ENCODE data around the gene DNHD1. TPM values are rescaled to one million over a fixed set of nuclear protein-coding genes. Genes with fewer than 3 reads are reported as not detected.

DNHD1 gene
- total RNA-seq, 1 experiment from 2014 or later = 10.6 TPM

DNA sequence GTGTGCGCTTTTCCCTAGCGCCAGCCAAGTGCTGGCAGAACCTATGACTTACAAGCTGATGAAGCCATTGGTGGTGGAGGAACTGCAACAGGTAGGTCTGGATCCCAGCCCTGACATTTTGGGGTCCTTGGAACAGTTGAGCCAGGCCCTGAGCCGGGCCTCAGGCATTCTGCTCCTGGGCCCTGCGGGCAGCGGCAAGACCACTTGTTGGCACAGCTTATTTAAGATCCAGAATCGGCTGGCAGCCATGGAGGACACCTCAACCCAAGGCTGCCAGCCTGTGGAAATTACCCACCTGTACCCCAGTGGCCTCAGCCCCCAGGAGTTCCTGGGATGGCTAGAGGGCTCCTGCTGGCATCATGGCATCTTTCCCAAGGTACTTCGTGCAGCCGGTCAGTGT is 49.7 kb downstream of the DNHD1 start:
- POLR2A ChIA-PET = no interaction called here
- ATAC-seq (no peak), DNase-seq (ENCODE audit: low read depth, low spot score) (no peak)
- CTCF ChIA-PET = interaction anchor here (0.6 to 1.4 kb wide), 2 partner anchors 16 to 170 kb away, joined by 3 to 5 read pairs; no protein-coding TSS in a partner anchor
- TF ChIP-seq, protein P1, sequence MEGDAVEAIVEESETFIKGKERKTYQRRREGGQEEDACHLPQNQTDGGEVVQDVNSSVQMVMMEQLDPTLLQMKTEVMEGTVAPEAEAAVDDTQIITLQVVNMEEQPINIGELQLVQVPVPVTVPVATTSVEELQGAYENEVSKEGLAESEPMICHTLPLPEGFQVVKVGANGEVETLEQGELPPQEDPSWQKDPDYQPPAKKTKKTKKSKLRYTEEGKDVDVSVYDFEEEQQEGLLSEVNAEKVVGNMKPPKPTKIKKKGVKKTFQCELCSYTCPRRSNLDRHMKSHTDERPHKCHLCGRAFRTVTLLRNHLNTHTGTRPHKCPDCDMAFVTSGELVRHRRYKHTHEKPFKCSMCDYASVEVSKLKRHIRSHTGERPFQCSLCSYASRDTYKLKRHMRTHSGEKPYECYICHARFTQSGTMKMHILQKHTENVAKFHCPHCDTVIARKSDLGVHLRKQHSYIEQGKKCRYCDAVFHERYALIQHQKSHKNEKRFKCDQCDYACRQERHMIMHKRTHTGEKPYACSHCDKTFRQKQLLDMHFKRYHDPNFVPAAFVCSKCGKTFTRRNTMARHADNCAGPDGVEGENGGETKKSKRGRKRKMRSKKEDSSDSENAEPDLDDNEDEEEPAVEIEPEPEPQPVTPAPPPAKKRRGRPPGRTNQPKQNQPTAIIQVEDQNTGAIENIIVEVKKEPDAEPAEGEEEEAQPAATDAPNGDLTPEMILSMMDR (IDR thresholded peaks at IDR 0.05) = no peak
- TF ChIP-seq SIN3A (IDR thresholded peaks at IDR 0.05; ENCODE audit: borderline replicate concordance, insufficient read depth, low read depth, low read length) (no peak), REST (IDR thresholded peaks at IDR 0.05; ENCODE audit: insufficient read depth in 1 of 2, low read depth in 2 of 2, low read length in 1 of 2) (no peak), POLR2AphosphoS5 (IDR thresholded peaks at IDR 0.05; ENCODE audit: low read depth, low read length) (no peak), TCF7L2 (IDR thresholded peaks at IDR 0.05; ENCODE audit: low read depth, low read length) (no peak)
- Histone ChIP-seq H3K4me3 (ENCODE audit: low read depth in 2 of 2, low read length in 2 of 2) (no peak overlapping the region), H3K36me3 (ENCODE audit: control insufficient read depth, insufficient read depth, low read length) (no peaks in the 10 kb centered on the region), H3K27me3 (ENCODE audit: control insufficient read depth, insufficient read depth, low read length) (no peaks in the 10 kb centered on the region), H3K27ac (ENCODE audit: low read length) (no peak overlapping the region), H3K4me1 (ENCODE audit: control insufficient read depth, insufficient read depth, low read length) (no peaks in the 10 kb centered on the region), H3K9me3 (ENCODE audit: control insufficient read depth, insufficient read depth, low read depth, low read length) (no peaks in the 10 kb centered on the region)
- intact Hi-C loops (cut with micrococcal nuclease; ENCODE audit: unreplicated experiment) = no loop called here
- no TSS peak for BruUV-seq (replicated peaks)
- in situ Hi-C loops (cut with HindIII; ENCODE audit: low pct_unique_long_range_greater_than_20kb, low sequenced_read_pairs) = no loop called here

DNA sequence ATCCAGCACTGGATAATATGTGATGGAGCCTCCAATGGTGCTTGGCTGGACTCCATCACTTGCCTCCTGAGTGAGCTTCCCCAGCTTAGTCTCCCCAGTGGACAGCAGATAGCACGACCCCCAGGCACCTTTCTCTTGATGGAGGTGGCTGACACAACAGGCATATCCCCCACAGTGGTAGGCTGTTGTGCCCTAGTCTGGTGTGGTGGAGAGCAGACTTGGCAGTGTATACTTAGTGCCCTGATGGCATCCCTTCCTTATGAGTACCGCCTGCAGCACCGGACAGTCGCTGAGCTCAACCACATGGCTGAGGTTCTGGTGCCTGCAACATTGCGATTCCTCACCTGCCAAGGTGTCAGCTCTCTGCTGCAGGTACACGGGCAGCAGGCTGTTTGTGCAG is 50.1 kb downstream of the DNHD1 start:
- ATAC-seq = no peak; the same call in 1 of the 2 replicates
- Histone ChIP-seq H3K27ac (ENCODE audit: low read length) (no peak overlapping the region), H3K4me3 (ENCODE audit: low read depth in 2 of 2, low read length in 2 of 2) (no peak overlapping the region), H3K9me3 (ENCODE audit: control insufficient read depth, insufficient read depth, low read depth, low read length) (no peaks in the 10 kb centered on the region), H3K4me1 (ENCODE audit: control insufficient read depth, insufficient read depth, low read length) (no peaks in the 10 kb centered on the region), H3K27me3 (ENCODE audit: control insufficient read depth, insufficient read depth, low read length) (no peaks in the 10 kb centered on the region), H3K36me3 (ENCODE audit: control insufficient read depth, insufficient read depth, low read length) (no peaks in the 10 kb centered on the region)
- no peak for TF ChIP-seq POLR2AphosphoS5 (IDR thresholded peaks at IDR 0.05; ENCODE audit: low read depth, low read length)
- TF ChIP-seq SIN3A (IDR thresholded peaks at IDR 0.05; ENCODE audit: borderline replicate concordance, insufficient read depth, low read depth, low read length) = no peak
- TF ChIP-seq REST (IDR thresholded peaks at IDR 0.05; ENCODE audit: insufficient read depth in 1 of 2, low read depth in 2 of 2, low read length in 1 of 2) = no peak
- TF ChIP-seq, protein P1 (IDR thresholded peaks at IDR 0.05) = no peak
- TF ChIP-seq TCF7L2 (IDR thresholded peaks at IDR 0.05; ENCODE audit: low read depth, low read length) = no peak
- ChIA-PET POLR2A (no interaction called here), CTCF (no interaction called here)
- no peak for DNase-seq (ENCODE audit: low read depth, low spot score)
- in situ Hi-C loops (cut with HindIII; ENCODE audit: low pct_unique_long_range_greater_than_20kb, low sequenced_read_pairs) = no loop called here
- BruUV-seq (replicated peaks) = no TSS peak
- intact Hi-C loops (cut with micrococcal nuclease; ENCODE audit: unreplicated experiment) = no loop called here

All from Panc1 (cell line).